ENCODE results near the gene CAMTA1. TPM values are rescaled to one million over a fixed set of nuclear protein-coding genes. Genes with fewer than 3 reads are reported as not detected.

Gene CAMTA1
- total RNA-seq, 1 experiment from 2014 or later, result 69.5 TPM

DNA sequence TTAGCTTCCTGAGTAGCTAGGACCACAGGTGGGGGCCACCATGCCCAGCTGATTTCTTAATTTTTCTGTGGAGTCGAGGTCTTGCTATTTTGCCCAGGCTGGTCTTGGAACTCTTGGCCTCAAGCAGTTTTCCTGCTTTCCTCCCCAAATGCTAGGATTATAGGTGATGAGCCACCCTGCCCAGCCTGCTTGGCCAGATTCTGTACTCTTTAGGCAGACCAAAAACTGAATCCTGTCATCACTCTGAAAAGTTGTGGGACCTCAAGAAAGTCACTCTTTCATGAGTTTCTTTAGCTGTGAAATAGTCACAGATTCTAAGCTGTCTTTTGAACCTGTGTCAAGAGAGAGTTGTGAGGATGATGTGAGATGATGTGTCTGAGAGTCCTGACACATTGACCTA lies 105.4 kb downstream of the CAMTA1 start:
- no TSS peak for BruUV-seq (replicated peaks)
- no peak for ATAC-seq
- H3K27me3 ChIP-seq (ENCODE audit: insufficient read depth, low read length), result no peaks in the 10 kb centered on the region
- H3K79me2 ChIP-seq (ENCODE audit: insufficient read depth, low read length), result no peaks in the 10 kb centered on the region
- H2AFZ ChIP-seq (ENCODE audit: low read depth, low read length, poor library complexity, severe bottlenecking), result no peak overlapping the region
- H4K20me1 ChIP-seq (ENCODE audit: insufficient read depth), result no peaks in the 10 kb centered on the region
- RAD21 ChIA-PET (ENCODE audit: low non-redundant PET in 1 of 2, low total read pairs in 2 of 2, uncharacterized antibody in 2 of 2, unreplicated experiment in 2 of 2), result no interaction called here
- no peaks in the 10 kb centered on the region for H3K9me2 ChIP-seq (ENCODE audit: insufficient read depth)
- no peak for DNase-seq (ENCODE audit: low read depth, low spot score)
- H3K4me3 ChIP-seq (replicated peaks in 1 of 2; ENCODE audit: low read depth in 1 of 2, low read length in 2 of 2), result no peak overlapping the region
- POLR2A ChIA-PET, result no interaction called here
- H3K36me3 ChIP-seq (ENCODE audit: control insufficient read depth in 1 of 2, insufficient read depth in 2 of 2, low read length in 2 of 2), result no peaks in the 10 kb centered on the region
- no peaks in the 10 kb centered on the region for H3K9me3 ChIP-seq (ENCODE audit: control insufficient read depth in 1 of 2, insufficient read depth in 1 of 2, low read depth in 1 of 2, low read length in 2 of 2)
- H3K27ac ChIP-seq (ENCODE audit: low read depth, low read length), result no peak overlapping the region
- intact Hi-C loops (cut with micrococcal nuclease), result loop anchor here (1.0 to 10.0 kb wide), 3 partner anchors 96 to 324 kb away; no protein-coding TSS in a partner anchor
- CTCF ChIA-PET, result interaction anchor here (1.2 to 2.4 kb wide), 2 partner anchors 20 to 171 kb away, joined by 4 to 6 read pairs; no protein-coding TSS in a partner anchor
- H3K4me1 ChIP-seq (ENCODE audit: control insufficient read depth in 1 of 2, insufficient read depth in 2 of 2, low read length in 2 of 2), result no peaks in the 10 kb centered on the region
- H3K9ac ChIP-seq (ENCODE audit: low read length), result no peak overlapping the region
- H3K4me2 ChIP-seq (ENCODE audit: low read length), result no peak overlapping the region
- TF ChIP-seq TCF7L2 (IDR thresholded peaks at IDR 0.05; ENCODE audit: borderline replicate concordance, extremely low read depth, insufficient read depth, insufficient read length) (no peak), SIN3A (IDR thresholded peaks at IDR 0.05; ENCODE audit: low read depth) (no peak), JUND (IDR thresholded peaks at IDR 0.05) (no peak), POLR2AphosphoS5 (IDR thresholded peaks at IDR 0.05; ENCODE audit: low read depth, low read length) (no peak), ZNF274 (IDR thresholded peaks at IDR 0.05; ENCODE audit: low read depth, low read length) (no peak), EZH2 (IDR thresholded peaks at IDR 0.05) (no peak), YY1 (IDR thresholded peaks at IDR 0.05; ENCODE audit: extremely low read depth, insufficient replicate concordance, low read depth, low read length) (no peak)
- TF ChIP-seq, protein P1, sequence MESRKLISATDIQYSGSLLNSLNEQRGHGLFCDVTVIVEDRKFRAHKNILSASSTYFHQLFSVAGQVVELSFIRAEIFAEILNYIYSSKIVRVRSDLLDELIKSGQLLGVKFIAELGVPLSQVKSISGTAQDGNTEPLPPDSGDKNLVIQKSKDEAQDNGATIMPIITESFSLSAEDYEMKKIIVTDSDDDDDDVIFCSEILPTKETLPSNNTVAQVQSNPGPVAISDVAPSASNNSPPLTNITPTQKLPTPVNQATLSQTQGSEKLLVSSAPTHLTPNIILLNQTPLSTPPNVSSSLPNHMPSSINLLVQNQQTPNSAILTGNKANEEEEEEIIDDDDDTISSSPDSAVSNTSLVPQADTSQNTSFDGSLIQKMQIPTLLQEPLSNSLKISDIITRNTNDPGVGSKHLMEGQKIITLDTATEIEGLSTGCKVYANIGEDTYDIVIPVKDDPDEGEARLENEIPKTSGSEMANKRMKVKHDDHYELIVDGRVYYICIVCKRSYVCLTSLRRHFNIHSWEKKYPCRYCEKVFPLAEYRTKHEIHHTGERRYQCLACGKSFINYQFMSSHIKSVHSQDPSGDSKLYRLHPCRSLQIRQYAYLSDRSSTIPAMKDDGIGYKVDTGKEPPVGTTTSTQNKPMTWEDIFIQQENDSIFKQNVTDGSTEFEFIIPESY (IDR thresholded peaks at IDR 0.05; ENCODE audit: extremely low read depth, insufficient replicate concordance, low read length), result no peak

All from HCT116 (cell line).